ENCODE measurements around the gene BEND4. TPM values are rescaled to one million over a fixed set of nuclear protein-coding genes. Genes with fewer than 3 reads are reported as not detected.

Gene BEND4
- total RNA-seq, result 5.5 TPM

GRCh38 chr4:42152507-42153504 is at the start of gene BEND4:
Gene BEND4 (minus strand): TSS chr4:42152655. CDS start chr4:42152143, 512 bp downstream.

Other genes with a start within 250 kb of the BEND4 start
- gene TMEM33, start 217.2 kb downstream of the BEND4 start, total RNA-seq, result 63.3 TPM
- gene DCAF4L1, start 170.9 kb downstream of the BEND4 start, total RNA-seq, result 0.16 TPM
- 130 TPM for gene SLC30A9, start 162.1 kb downstream of the BEND4 start, total RNA-seq
- 1.5 TPM for gene SHISA3, start 244.8 kb upstream of the BEND4 start, total RNA-seq

Measured in camera-type eye (tissue), 1 donor.